GM18517 (cell line): ENCODE measurements around the gene OR56B1.
"Not testable (repeated sequence)": the region's sequence is repeated elsewhere in the genome, so short reads cannot be mapped to it uniquely, and the experiment has no call there.

Experiments used
- ATAC-seq: cut with Tn5 transposase; IDR thresholded peaks from one replicate; pipeline ENCODE4 v1.9.1; 2021; ENCODE audit warnings: mild to moderate bottlenecking, moderate library complexity; ENCODE audit not compliant: unreplicated experiment

OR56B1 gene

GRCh38 chr11:5736396-5736795 lies at the start of gene OR56B1:
Gene OR56B1, plus strand, starts transcription at chr11:5736448. Its CDS starts 69 bp downstream, at chr11:5736517.
- ATAC-seq = no peak

DNA sequence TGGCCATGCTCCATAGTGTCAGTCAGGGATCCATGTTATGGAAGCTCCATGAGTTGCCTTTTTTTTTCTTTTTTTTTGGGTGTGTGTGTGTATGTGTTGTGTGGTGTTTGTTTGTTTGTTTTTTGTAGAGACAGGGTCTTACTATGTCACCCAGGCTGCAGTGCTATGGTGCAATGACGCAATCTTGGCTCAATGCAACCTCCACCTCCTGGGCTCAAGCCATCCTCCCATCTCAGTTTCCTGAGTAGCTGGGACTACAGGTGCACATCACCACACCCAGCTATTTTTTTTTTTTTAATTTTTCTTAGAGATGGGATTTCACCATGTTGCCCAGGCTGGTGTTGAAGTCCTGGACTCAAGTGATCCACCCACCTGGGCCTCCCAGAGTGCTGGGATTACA lies 47.8 kb upstream of the OR56B1 start:
- no peak for ATAC-seq

DNA sequence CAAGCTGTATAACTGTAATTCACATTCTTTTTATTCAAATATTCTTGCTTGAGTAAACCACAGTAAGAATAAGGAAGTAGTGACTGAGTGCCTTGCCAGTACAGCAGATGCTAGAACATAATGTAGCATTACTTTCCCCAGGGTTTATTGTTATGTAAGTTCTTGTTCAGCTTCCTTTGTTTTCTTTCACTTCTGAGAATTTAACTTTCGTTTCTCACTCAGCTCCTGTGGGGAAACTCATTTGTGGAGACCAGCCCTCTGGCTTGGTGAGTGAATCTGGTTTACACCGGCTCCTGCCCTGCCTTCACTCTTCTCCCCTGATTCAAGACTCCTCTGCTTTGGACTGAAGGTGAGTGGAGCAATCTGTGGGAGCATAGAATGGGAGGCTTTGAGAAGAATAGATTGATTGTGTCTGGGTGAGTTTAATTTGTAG lies 46.7 kb upstream of the OR56B1 start, which contains the start of gene TRIM22:
TRIM22 (plus strand) TSS at position 240 of the 433 bp plus-strand sequence. CDS start 6,443 bp downstream, outside the sequence.
- peak; percentile 90 for ATAC-seq

- ATAC-seq = no peak
These were observed 46.0 kb upstream of the OR56B1 start for GRCh38 chr11:5690216-5690615.

GRCh38 chr11:5690736-5691135 lies 45.5 kb upstream of the OR56B1 start:
- ATAC-seq = no peak

- ATAC-seq = not testable (repeated sequence)
These were observed 44.8 kb upstream of the OR56B1 start for GRCh38 chr11:5691238-5691963.

DNA sequence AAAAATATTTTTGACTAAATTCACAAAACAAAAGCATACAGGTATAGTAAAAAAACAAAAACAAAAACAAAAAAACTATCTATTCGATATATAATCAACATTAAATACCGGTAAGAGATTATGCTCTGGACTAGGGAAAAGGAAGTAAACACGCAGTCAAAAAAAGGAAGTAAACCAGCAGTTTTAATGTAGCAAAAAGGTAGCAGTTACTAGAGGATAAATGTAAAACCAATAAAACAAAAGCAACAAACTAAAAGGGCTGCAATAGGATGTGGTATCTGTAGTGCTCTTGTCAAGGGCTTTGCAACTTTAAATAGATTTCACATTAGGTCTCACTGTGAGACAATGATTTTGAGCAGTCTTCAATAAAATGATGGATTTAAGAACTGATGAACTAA lies 44.3 kb upstream of the OR56B1 start:
- ATAC-seq = no peak

DNA sequence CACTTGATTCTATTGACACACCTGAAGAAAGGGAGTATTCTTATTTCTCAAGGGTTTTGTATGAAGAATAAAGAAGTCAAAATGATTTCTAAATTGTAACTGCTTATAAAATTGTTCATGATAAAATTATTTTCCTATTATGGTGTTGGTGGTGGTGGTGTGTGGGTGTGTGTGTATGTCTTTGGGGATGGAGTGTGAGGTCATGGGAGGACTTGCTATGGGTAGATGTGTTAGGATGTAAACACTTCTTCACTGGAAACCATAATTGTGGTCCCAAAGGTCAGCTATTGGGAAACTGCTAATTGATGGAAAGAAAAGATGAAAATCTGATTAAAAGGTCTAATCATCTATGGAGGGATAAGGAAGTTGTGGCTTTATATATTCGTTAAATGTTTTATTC lies 41.6 kb upstream of the OR56B1 start:
- ATAC-seq = no peak

GRCh38 chr11:5695580-5695979 lies 40.7 kb upstream of the OR56B1 start:
- ATAC-seq = no peak

DNA sequence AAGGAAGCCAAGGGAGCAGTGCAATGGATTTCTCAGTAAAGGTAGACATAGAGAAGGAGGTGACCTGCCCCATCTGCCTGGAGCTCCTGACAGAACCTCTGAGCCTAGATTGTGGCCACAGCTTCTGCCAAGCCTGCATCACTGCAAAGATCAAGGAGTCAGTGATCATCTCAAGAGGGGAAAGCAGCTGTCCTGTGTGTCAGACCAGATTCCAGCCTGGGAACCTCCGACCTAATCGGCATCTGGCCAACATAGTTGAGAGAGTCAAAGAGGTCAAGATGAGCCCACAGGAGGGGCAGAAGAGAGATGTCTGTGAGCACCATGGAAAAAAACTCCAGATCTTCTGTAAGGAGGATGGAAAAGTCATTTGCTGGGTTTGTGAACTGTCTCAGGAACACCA lies 40.0 kb upstream of the OR56B1 start:
- ATAC-seq = no peak

- no peak for ATAC-seq
These were observed 38.0 kb upstream of the OR56B1 start for GRCh38 chr11:5698281-5698680.

DNA sequence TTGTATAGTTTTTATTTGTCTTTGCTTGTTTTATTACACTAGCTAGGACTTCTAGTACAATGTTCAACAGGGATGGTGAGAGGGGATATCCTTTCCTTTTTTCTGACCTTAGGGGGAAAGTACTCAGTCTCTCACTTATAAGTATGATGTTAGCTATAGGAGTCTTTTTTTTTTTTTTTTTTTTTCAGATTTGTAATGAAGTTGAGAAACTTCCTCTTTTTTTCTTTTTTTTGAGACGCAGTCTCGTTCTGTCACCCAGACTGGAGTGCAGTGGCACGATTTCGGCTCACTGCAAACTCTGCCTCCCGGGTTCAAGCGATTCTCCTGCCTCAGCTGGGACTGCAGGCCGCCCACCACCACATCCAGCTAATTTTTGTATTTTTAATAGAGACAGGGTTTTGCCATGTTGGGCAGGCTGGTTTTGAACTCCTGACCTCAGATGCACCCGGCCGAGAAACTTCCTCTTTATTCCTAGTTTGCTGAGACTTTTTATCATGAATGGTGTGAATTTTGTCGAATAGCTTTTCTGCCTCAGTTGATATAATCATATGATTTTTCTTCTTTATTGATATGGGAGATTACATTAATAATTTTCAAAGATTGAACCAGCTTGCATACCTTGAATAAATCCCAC lies 35.7 kb upstream of the OR56B1 start:
- no peak for ATAC-seq

DNA sequence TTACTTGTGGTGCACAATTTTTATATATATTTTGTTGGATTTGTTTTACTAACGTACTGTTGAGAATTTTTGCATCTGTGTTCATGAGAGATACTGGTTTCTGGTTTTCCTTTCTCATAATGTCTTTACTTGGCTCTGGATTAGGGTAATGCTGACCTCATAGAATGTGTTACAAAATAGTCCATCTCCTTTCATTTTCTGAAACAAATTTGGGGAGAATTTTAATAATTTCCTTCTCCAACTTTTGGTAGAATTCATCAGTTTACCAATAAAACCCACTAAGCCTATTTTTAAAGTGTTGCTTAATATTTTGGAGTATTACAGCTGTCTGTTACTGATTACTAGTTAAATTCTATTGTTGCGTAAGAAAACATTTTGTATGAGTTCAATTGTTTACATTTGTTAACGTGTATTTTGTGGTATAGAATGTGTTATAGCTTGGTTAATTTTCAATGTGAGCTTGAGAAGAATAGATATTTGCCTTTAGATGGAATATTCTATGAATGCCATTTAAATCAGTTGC lies 35.1 kb upstream of the OR56B1 start:
- no peak for ATAC-seq

DNA sequence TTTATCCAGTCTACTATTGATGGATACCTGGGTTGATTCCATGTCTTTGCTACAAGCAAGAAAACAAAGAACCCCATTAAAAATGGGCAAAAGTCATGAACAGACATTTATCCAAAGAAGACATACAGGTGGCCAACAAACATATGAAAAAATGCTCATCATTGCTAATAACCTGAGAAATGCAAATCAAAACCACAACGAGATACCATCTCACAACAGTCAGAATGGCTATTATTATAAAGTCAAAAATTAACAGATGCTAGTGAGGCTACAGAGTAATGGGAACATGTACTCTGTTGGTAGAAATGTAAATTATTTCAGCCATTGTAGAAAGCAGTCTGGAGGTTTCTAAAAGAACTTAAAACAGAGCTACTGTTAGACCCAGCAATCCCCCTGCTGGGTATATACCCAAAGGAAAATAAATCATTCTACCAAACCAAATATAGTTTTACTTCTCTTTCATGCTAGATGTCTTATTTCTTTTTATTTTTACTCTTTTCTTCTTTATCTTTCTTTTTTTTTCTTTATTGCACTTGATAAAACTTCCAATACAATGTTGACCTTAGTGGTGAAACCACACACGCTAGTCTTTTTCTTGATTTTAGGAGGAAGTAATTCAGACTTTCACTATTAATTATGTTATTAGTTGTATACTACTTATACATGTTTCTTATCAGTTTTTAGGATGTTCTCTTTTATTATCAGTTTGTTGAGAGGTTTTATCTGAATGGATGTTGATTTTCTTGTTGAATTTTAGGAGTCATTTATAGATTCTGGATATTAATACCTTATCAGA lies 32.3 kb upstream of the OR56B1 start:
- ATAC-seq = peak; percentile 82

GRCh38 chr11:5705688-5706087 lies 30.6 kb upstream of the OR56B1 start:
- ATAC-seq = no peak

GRCh38 chr11:5712507-5712906 lies 23.7 kb upstream of the OR56B1 start:
- ATAC-seq = no peak

DNA sequence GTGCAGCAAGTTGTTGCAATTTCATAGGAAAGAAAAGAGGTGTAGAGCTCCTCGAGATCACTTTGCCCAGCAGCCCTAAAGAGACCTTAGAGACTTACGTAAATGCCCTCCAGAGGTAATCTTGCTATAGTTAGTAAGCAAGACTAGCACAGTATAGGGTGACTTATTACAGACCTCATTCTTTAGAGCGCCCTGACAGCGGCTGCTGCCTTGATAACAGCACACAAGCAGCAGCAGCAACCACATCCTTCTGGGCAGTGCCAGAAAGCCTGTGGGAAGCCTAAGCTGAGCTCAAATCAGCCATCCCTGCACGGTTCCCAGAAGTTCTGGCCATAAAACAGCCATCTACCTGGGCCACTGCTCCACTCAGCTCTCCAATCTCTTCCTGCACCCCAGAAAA lies 22.6 kb upstream of the OR56B1 start:
- no peak for ATAC-seq

DNA sequence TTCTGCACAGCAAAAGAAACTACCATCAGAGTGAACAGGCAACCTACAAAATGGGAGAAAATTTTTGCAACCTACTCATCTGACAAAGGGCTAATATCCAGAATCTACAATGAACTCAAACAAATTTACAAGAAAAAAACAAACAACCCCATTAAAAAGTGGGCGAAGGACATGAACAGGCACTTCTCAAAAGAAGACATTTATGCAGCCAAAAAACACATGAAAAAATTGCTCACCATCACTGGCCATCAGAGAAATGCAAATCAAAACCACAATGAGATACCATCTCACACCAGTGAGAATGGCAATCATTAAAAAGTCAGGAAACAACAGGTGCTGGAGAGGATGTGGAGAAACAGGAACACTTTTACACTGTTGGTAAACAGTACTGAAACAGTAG lies 19.7 kb upstream of the OR56B1 start:
- ATAC-seq = not testable (repeated sequence)

- ATAC-seq = no peak
These were observed 16.3 kb upstream of the OR56B1 start for GRCh38 chr11:5719703-5720495.

- ATAC-seq = no peak
These were observed 13.6 kb upstream of the OR56B1 start for GRCh38 chr11:5722622-5723021.

GRCh38 chr11:5726351-5726750 lies 9.9 kb upstream of the OR56B1 start:
- no peak for ATAC-seq
